HepG2 (cell line): ENCODE data around the gene FAM124A.

Experiments used
- BORCS8-MEF2B ChIP-seq: sonication (generic); formaldehyde crosslinking; IDR thresholded peaks from 2 replicates; pipeline ENCODE4 v1.8.0; 2022; ENCODE audit warnings: mild to moderate bottlenecking, missing genetic modification reagents
- CBX5 ChIP-seq: sonication (generic); formaldehyde crosslinking; IDR thresholded peaks from 2 replicates; pipeline ENCODE4 v1.4.0; 2020; ENCODE audit warnings: missing genetic modification reagents, borderline replicate concordance
- FOXA1 ChIP-seq, 2 experiments: fragments of 450-650 bp in 1 of 2; sonication (generic) in 1 of 2; formaldehyde crosslinking in 1 of 2; IDR thresholded peaks; 2 replicates each; pipeline versions ENCODE4 v1.4.0 to v1.6.1; 2016 to 2020; ENCODE audit warnings: missing genetic modification reagents in 1 of 2
- IRF1 ChIP-seq: sonication (generic); formaldehyde crosslinking; IDR thresholded peaks from 2 replicates; pipeline ENCODE4 v1.4.0; 2020; ENCODE audit warnings: low read depth, mild to moderate bottlenecking, missing genetic modification reagents
- POLR2A ChIP-seq, 2 experiments: IDR thresholded peaks; 2 replicates each; pipeline ENCODE4 v1.6.1; 2011; ENCODE audit warnings: low read depth in 2 of 2, low read length in 2 of 2, mild to moderate bottlenecking in 1 of 2, moderate library complexity in 1 of 2; ENCODE audit not compliant: insufficient read depth in 1 of 2
- SOX6 ChIP-seq, 2 experiments: fragments of 450-650 bp in 1 of 2; sonication (generic) in 1 of 2; formaldehyde crosslinking in 1 of 2; IDR thresholded peaks; 2 replicates each; pipeline versions ENCODE4 v1.4.0 to v1.6.1; 2017 to 2020; ENCODE audit warnings: antibody characterized with exemption in 1 of 2, mild to moderate bottlenecking in 1 of 2, missing genetic modification reagents in 1 of 2
- ZNF644 ChIP-seq: IDR thresholded peaks from 2 replicates; pipeline ENCODE4 v1.6.1; 2016; ENCODE audit warnings: low read depth
- ZNF883 ChIP-seq: sonication (generic); formaldehyde crosslinking; IDR thresholded peaks from 2 replicates; pipeline ENCODE4 v1.5.1; 2020; ENCODE audit warnings: mild to moderate bottlenecking, missing genetic modification reagents; ENCODE audit errors: not compliant biosample characterization
- TF ChIP-seq, protein P1 (sequence below): IDR thresholded peaks from 2 replicates; pipeline ENCODE4 v1.6.1; 2012; ENCODE audit warnings: inconsistent platforms
- TF ChIP-seq, protein P2 (sequence below): sonication (generic); formaldehyde crosslinking; IDR thresholded peaks from 2 replicates; pipeline ENCODE4 v1.5.0; 2020; ENCODE audit warnings: missing genetic modification reagents, mild to moderate bottlenecking, borderline replicate concordance

DNA sequence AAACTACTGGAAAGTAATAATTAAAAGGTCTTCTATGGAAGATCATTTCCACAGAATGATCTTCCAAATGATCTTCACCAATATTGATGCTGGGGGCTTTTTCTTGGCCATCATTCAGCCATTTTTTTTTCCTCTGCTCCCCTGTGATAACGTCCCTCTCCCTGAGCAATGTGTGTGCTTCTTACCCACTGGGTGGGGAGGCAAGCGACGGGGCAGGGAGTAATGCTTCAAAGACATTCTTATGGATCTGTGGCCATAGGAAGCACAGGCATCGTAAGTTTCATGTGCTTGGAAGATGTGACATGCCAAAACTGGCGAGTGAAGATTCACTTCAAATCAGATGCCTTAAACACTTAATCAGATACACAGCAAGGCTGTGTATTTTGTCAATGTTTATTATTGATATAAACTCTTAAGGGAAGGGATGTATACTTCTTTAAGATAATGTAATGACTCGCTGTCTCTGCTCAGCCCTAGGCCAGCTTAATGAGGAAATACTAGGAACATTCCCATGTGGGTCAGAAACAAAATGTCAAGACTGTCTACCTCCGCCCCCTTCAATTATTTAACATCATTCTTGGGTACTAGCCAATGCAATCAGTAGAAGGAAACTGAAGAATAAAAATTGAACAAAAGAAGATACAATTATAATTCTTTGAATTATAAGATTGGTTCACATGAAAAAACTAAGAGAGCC is 83.2 kb downstream of the FAM124A start:
- TF ChIP-seq, protein P1, sequence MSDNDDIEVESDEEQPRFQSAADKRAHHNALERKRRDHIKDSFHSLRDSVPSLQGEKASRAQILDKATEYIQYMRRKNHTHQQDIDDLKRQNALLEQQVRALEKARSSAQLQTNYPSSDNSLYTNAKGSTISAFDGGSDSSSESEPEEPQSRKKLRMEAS = no peak
- TF ChIP-seq ZNF644 (no peak), SOX6 (IDR thresholded peaks at IDR 0.05) (no peak), SOX6 (CRISPR knock-in tag; IDR thresholded peaks at IDR 0.05) (no peak), BORCS8-MEF2B (CRISPR knock-in tag) (no peak), ZNF883 (CRISPR knock-in tag) (no peak), FOXA1 (IDR thresholded peaks at IDR 0.05) (no peak), FOXA1 (CRISPR knock-in tag; IDR thresholded peaks at IDR 0.05) (no peak), CBX5 (no peak), IRF1 (CRISPR knock-in tag) (no peak), POLR2A (IDR thresholded peaks at IDR 0.05; ENCODE audit: insufficient read depth in 1 of 2, low read depth in 2 of 2, low read length in 2 of 2) (no peak)
- TF ChIP-seq, protein P2, sequence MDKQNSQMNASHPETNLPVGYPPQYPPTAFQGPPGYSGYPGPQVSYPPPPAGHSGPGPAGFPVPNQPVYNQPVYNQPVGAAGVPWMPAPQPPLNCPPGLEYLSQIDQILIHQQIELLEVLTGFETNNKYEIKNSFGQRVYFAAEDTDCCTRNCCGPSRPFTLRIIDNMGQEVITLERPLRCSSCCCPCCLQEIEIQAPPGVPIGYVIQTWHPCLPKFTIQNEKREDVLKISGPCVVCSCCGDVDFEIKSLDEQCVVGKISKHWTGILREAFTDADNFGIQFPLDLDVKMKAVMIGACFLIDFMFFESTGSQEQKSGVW = no peak
